NCI-H1048 (cell line): ENCODE measurements around the gene KLC3.

ENCODE experiments used
- DNase-seq: peaks from one replicate; lab custom pipeline; 2025; lab: John Stamatoyannopoulos, UW

KLC3 gene

DNA sequence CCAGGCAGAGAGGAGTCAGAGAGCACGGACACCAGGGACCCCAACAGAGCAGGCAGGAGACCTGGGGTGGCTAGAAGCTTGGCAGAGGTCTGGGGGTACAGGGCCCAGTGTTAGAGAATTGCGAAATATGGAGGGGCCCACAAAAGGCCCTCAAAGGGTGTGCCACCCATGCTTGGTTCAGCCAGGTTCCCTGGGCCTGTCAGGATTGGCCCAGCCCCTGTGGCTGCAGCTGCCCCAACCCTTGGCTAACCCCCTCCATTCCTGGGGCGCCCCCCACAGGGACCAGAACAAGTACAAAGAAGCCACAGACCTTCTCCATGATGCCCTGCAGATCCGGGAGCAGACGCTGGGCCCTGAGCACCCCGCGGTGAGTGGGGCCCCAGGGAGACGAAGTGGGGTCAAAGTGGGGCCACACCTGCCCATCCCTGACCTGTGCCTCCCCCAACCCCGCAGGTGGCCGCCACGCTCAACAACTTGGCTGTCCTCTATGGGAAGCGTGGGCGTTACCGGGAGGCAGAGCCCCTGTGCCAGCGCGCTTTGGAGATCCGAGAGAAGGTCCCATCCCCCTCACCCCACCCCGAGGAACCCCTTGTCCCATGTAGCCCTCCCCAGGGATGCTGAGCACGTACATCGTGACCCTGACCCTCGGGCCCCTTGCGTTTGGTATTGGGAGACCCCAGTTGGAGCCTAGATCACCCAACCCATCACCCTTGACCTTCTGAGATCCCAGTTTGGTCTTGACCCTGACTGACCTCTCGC, 8.0 kb downstream of the KLC3 start:
- DNase-seq = no peak

DNA sequence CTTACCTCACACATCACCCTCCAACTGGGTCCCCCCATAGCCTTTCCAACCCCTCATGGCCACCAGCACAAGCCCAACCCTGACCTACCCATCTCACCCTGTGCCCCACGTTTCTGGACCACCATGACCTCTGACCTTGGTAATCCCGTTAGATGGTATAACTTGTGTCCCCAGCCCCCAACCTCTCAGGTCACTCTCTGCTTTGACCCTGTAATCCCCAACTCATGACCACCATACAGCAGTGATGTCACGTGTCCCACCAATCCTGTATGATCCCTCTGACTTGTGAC, 8.5 kb downstream of the KLC3 start:
- no peak for DNase-seq

DNA sequence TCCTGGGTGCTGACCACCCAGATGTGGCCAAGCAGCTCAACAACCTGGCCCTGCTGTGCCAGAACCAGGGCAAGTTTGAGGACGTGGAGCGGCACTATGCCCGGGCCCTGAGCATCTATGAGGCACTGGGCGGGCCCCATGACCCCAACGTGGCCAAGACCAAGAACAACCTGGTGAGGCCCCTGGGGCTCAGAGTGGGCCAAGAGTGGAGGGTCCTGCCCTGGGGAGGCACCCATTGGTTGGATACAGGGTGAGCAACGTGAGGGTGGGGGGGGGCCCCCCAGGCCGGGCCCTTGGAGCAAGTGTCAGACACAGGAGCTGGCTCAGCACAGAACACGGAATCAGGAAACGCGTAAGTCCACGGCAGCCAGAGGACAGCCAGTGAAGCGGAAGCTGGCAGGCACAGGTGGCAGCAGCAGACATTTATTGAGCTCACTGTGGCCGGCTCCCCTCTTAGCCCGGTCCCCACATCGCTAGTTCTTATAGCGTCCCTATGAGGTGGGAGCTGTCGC, 8.9 kb downstream of the KLC3 start:
- DNase-seq = no peak

DNA sequence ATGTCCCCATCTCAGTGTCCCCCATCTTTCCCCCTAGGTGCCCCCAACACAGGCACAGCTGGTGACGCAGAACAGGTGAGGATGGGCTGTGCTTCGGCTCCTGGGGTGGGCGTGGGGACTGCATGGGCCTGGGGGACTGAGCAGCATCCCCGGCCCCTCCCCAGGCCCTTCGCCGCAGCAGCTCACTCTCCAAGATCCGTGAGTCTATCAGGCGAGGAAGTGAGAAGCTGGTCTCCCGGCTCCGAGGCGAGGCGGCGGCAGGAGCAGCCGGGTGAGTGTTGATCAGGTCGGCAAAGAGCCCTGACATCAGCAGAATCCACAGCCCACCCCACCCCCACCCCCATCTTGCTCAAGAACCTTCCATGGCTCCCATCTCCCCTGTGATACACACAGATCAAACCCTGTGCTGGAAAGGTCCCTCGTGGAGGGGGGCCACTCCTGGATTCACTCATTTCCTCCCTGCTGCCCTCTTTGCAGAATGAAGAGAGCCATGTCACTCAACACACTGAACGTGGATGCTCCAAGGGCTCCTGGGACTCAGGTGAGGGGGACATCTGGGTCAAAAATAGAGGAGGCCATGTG, 10.0 kb downstream of the KLC3 start:
- DNase-seq = no peak

DNA sequence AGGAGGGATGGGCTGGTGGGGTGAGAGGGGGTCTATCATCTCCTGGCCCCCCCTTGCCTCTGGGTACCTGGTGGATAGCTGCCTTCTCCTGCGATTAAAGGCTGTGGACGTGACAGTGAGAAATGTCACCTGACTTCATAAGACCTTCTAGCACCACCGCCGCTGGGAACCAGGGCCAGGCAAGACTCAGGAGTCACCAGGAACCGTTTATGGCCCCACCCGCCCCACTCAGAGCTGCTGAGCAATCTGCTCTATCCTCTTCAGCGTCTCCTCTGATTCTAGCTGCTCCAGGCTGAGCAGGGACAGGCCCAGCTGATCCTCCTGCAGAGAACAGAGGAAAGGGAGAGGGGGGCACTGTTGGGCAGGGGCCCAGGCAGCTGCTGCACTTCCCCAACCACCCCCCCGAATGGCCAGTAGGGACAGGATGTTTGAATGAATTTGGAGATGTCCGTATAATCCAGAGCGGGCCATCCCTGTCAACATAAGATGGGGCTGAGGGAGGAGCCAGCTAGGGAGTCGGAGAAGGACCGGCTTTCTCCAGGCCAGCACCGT, 10.9 kb downstream of the KLC3 start:
- no peak for DNase-seq

DNA sequence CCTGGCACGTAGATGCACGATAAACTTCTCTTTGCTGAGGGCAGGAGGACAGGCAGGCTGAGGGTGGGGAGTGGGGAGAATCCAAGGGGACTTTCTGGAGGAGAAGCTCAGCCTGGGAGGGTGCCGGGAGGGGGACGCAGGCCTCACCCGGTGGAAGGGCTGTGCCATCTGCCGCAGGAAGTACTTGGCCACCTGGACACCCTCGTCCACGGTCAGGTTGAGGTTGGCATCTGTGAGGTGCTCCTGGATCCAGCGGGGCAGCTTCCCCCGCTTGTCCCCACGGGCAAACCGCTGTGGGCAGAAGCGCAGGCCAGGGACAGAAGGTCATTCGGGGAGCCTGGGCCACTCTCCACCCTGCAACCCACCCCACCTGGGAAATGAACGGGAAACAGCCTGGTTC, 11.5 kb downstream of the KLC3 start:
- DNase-seq = no peak

DNA sequence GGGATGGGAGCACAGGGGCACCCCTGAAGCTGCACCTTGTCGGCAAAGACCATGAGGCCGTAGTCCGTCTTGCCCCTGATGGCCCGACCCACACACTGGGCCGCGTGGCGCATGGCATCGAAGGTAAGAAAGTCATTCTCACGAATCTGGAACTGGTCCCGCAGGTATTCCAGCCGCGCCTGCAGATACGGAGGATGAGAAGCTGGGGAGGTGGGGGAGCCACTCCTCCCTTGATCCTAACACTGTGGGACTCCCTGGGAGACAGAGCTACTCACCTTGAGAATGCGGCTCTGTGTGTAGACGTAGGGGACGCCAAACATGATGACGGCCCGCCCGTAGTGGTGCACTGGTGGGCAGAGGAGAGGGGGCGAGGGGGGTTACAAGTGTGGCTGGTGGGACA, 11.9 kb downstream of the KLC3 start:
- DNase-seq = no peak

DNA sequence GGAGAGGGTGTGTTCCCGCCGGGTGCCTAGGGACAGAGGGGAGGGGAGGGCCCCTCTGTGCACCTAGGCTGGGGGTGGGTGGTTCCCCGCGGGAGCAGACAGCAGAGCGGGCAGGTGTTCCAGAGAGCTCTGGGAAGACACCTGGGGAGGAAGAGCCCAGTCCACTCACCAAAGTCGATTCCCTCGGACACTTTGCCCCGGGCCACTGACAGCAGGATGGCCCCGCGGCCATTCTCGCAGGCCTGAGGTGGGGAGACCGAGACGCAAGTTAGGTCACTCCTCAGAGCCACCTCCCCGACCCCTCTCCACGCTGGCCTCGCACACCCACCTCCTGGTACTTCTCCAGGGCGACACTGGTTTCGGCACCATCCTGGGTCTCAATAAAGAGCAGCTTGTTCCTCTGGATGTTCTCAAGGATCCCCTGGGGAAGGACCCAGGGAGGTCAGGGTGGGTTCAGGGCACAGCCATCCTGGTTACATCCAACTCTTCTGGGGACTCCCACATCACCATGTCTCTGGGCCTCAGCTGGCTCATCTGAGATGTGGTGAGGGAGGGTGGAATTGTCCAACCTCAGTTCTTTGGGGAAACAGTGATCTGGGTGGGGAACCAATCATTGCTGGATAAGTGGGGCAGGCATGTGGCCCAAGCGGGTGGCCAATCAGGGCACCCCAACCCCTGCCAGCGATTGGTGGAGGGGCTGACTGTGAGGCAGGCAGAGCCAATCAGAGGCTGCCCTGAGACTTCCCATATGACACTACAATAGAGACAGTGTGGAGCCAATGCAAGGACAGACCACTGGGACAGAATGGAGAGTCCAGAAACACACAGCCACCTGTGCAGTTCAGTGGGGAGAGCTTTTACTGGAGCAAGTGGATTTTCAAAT, 12.6 kb downstream of the KLC3 start:
- DNase-seq = no peak

DNA sequence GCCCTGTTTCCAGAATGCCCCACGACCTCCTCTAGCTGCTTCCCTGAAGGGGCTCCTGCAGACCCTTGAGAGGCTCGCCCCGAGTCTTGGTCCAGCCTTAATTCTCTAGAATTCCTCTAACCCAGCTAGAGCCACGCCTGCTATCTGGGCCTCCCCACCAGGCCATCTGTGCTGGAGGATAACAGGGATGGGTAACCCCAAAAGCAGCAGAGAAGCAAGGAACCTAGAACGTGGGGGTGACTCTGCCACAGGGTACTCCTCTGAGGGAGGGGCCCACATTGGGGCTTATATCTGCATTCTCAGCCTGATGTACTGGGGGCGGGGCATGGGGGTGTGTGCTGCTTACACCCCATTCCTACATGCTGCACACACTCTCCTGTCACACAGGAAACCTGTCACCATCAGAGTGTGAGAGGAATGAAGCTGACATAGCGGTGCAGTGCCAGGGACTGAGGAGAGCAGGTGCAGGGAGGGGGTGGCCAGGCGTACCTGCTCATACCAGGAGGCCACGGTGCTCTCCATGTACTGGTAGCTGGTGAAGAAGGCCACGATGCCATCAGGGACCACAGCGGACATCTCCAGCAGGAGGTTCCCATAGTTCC, 13.8 kb downstream of the KLC3 start:
- DNase-seq = no peak

DNA sequence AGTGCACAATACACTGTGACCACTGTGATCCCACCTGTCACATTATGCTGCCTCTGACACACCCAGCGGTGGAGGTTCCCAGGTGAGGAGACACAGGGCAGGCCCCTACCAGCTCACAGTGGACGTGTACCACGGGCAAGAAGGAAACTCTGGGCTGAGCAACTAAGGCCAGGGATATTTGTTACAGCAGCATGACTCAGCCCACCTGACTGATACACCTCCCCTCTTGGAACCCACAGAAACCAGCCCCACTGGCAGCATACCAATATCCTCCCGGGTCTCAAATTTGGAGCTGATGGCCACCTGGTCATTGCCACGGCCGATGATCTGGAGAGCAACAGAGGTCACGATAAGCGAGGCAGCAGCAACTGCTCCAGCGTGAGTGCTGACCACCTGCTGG, 14.9 kb downstream of the KLC3 start:
- DNase-seq = no peak

DNA sequence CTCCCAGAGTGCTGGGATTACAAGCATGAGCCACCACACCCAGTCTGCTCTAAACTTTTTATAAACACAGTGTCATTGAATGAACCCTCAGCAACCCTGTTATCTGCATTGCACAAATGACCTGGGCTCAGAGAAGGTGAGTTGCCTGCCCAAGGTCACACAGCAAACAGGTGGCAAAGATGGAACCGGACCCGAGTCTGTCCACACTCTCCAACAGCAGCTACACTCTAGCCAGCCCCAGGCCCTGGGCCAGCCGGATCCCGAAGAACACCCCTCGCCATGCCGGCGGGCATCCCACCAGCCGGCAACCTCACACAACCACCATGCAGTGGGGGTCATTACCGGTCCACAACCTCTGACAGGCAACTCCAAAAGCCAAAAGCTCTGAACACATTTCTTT, 15.4 kb downstream of the KLC3 start:
- DNase-seq = no peak

DNA sequence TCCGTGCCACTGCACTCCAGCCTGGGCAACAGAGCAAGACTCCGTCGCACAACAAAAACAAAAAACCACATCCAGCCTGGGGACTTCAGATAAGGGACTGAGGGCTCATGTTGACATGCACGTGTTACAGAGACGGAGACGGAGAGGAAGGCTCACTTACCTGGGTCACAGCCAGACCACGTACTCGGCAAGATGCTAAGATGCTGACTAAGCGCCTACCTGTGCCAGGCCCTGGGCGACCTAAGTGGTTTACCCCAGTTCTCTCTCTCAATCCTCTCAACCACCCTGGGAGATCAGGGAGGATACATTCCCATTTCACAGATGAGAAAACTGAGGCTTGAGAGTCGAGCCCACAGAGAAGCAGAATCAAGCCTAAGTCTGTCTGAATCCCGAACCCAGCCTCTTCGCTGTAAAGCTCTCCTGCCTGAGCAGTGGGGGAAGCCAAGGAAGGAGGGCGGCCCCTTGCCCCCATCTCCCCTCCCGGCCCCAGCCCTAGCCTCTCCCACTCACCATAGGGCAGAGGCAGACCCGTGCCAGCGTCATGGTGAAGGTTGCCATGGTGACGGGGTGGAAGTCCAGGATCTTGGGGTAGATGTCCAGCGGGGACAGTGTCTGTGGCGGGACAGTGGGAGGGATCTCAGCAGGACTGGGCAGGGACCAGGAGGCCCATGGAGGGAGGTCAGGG, 16.4 kb downstream of the KLC3 start:
- DNase-seq = no peak

DNA sequence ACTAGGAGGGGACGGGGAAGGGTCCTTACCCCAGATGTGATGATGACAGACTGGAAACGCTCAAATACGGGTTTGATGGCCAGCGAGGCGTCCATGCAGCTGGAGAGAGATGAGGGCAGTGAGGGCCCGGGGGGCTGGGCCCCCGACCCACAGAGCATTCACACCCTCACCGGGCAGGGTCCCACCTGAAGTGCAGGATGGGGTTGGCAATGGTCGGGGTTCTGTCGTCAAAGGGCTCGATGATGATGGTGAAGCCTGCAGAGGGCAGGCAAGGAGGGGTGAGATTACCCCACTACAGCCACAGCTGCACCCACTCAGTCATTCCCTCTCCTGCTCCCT, 16.9 kb downstream of the KLC3 start:
- no peak for DNase-seq

DNA sequence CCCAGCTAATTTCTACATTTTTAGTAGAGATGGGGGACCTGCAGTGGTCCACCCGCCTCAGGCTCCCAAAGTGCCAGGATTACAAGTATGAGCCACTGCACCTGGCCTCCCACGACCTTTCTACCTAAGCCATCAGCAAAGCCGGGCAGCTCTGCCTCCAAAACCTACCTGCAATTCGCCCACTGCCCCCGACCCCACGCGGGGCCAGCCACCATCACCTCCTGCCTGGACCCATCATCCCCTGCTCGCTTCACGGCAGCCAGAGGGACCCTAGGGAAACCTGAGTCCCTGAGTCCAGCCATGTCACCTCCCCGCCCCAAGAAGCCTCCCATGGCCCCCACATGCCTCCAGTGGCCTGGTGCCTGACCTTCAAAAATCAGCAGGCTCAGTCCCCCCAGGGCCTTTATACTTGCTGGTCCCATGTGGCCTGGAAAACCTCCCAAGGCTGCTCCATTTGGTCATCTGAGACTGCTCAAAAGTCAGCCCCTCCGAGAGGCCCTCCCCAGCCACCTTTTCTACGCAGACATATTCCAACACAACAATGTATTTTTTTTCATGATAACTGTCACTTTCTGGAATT, 17.8 kb downstream of the KLC3 start:
- DNase-seq = no peak

DNA sequence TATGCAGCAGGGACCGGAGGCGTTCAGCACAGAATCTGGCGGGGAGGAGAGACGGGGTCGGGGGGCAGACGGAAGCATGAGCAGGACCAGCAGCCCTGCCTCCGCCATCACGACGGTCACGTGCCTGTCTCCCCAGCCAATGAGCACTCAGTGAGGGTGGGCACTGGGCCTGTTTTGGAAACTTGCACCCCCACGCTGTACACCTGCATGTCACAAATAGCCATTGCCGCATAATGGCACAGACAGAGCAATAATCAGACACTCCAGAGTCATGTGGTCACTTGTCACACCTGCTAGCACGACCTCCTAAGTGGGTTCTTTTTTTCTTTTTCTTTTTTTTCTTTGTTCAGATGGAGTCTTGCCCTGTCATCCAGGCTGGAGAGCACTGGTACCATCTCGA, 21.1 kb downstream of the KLC3 start:
- DNase-seq = no peak

DNA sequence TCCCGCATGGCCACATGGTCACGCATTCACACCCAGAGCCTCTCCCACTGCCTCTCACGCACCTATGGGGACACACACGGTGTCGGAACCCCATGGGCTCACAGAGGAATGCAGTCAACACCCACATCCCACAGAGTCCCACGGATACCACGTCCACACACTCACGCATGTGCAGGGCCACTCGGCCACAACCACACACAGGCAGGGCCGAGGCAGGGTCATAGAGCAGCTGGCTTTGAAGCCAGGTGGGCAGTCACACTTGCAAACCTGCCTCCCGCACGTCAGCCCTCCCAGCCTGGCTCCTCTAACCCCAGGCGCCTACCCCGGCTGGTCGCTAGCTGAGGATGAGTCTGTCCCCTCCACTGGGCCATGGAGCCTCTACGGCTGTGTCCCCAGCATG, 21.7 kb downstream of the KLC3 start:
- no peak for DNase-seq

DNA sequence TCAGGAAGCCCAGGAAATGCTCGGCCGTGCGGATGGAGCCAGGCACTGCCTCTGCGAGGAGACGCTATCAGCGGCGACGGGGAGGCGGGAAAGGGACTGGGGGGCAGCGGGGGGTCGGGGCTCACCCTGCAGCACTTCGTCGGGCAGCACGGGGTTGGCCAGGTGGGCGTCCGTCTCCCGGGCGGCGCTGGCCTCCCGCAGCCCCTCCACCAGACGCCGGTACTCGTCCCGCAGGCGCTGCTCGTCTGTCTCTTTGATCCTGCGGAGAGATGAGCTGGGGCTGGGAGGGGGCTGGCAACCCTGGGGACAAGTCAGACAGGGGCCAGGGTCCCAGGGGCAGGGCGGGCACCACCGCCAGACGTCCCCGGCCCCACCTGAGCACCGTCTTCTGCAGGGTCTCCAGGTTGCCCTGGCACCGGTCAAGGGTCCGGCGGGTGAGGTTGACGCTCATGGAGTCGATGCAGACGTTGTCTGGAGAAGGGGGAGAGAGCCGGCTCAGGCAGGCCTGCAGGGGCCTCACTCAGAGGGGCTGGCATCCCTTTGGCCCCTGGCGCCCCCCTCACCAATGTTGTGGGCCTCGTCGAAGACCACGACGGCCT, 23.4 kb downstream of the KLC3 start:
- DNase-seq = no peak

DNA sequence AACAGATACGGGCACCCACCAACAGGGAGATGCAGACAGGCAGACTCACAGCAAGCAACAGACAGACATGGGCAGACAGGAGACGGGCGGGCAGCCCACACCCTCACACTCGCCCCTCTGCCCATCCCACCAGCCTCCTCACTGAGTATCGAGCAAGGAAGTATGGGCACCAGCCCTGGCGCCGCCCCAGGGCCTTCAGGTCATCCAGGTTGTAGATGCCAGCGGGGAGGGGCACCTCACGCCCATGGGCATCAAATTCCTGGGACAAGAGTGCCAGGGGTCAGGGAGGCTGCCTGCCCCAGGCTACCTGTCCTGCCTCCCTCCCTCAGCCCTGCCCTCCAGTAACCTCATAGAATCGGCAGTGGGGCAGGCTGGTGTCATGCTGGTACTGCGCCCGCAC, 24.1 kb downstream of the KLC3 start:
- DNase-seq = no peak

DNA sequence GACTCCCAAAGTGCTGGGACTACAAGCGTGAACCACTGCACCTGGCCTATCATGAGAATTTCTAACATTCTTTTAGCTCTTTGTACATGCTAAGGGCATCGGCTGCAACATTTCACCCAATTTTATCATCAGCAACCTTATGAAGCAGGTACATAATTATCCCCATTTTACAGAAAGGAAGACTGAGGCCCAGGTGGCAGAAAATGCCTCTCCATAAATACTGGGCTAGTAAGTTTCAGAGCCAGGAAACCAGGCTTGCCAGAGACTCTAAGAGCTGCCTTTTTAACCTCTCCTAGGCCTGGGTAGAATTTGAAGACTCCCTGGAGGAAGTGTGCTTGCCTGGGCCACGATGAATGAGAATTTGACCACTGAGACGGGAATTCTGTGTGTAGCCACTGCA, 27.6 kb downstream of the KLC3 start:
- DNase-seq = no peak

DNA sequence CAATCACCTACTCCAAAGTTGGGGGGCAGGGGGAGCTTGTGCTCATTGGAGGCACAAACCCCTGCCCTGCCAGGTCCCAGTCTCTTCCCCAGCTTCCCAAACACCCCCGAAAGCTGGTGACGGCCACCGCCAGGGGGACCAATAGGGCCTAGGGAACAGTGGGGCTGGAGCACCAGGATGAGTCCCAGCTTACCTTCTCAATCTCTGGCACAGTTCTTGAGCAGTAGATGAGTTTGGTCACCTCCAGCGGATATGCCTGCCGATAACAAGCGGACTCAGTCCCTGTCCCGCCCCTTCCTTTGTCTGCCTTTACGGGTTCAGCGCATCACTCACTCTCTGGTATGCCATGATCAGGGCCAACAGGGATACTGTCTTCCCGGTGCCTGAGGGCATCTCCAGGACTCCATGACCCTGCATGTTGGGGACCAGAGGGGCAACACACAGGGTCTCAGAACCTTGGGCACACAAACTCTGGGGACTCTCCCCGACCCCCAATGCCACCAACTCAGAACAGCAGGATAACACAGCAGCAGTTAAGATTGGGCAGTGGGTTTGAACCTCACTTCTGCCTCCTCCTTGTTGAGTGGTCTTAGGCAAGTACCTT, 28.3 kb downstream of the KLC3 start:
- no peak for DNase-seq
